ENCODE data around the gene CHI3L2.

The CHI3L2 gene

GRCh38 chr1:111227434-111227833 is at the start of gene CHI3L2:
TSS of gene CHI3L2 (plus strand) at chr1:111227713. CDS start at chr1:111227730, 17 bp downstream.
- no peaks in the 10 kb centered on the region for H3K36me3 ChIP-seq (ENCODE audit: control insufficient read depth in 5 of 5, insufficient read depth in 5 of 5, low read length in 5 of 5)
- no peak within 1 kb of the TSS for H3K27ac ChIP-seq (ENCODE audit: low read depth, low read length)
- no peaks in the 10 kb centered on the region for H3K27me3 ChIP-seq (ENCODE audit: control insufficient read depth in 5 of 5, insufficient read depth in 4 of 5, low read length in 5 of 5)
- H3K4me1 ChIP-seq (ENCODE audit: control insufficient read depth in 5 of 5, insufficient read depth in 5 of 5, low read length in 5 of 5), result peaks cover 0 to 20% (median 15%) of the 10 kb centered on the region in 5 donors
- no peak within 1 kb of the TSS for H3K4me3 ChIP-seq (ENCODE audit: low read depth in 1 of 5, low read length in 5 of 5)
- no peaks in the 10 kb centered on the region for H3K9me3 ChIP-seq (ENCODE audit: control insufficient read depth in 5 of 5, low read length in 5 of 5)
- no peak within 1 kb of the TSS for H3K9ac ChIP-seq (ENCODE audit: low read length in 5 of 5)

GRCh38 chr1:111179968-111180533 is 47.5 kb upstream of the CHI3L2 start:
- Histone ChIP-seq H3K9me3 (ENCODE audit: control insufficient read depth in 5 of 5, low read length in 5 of 5) (no peaks in the 10 kb centered on the region), H3K4me3 (ENCODE audit: low read depth in 1 of 5, low read length in 5 of 5) (no peak overlapping the region), H3K27ac (ENCODE audit: low read depth, low read length) (peak overlapping the region; percentile 59), H3K4me1 (ENCODE audit: control insufficient read depth in 5 of 5, insufficient read depth in 5 of 5, low read length in 5 of 5) (peaks cover 0 to 14% (median 2%) of the 10 kb centered on the region in 5 donors), H3K36me3 (ENCODE audit: control insufficient read depth in 5 of 5, insufficient read depth in 5 of 5, low read length in 5 of 5) (peaks cover 31 to 47% (median 44%) of the 10 kb centered on the region in 5 donors), H3K27me3 (ENCODE audit: control insufficient read depth in 5 of 5, insufficient read depth in 4 of 5, low read length in 5 of 5) (no peaks in the 10 kb centered on the region), H3K9ac (ENCODE audit: low read length in 5 of 5) (no peak overlapping the region)

GRCh38 chr1:111182052-111182451 is 45.5 kb upstream of the CHI3L2 start:
- H3K27me3 ChIP-seq (ENCODE audit: control insufficient read depth in 5 of 5, insufficient read depth in 4 of 5, low read length in 5 of 5), result no peaks in the 10 kb centered on the region
- H3K4me1 ChIP-seq (ENCODE audit: control insufficient read depth in 5 of 5, insufficient read depth in 5 of 5, low read length in 5 of 5), result peaks cover 0 to 29% (median 10%) of the 10 kb centered on the region in 5 donors
- no peak overlapping the region for H3K9ac ChIP-seq (ENCODE audit: low read length in 5 of 5)
- H3K9me3 ChIP-seq (ENCODE audit: control insufficient read depth in 5 of 5, low read length in 5 of 5), result no peaks in the 10 kb centered on the region
- no peak overlapping the region for H3K4me3 ChIP-seq (ENCODE audit: low read depth in 1 of 5, low read length in 5 of 5)
- peaks cover 33 to 49% (median 47%) of the 10 kb centered on the region in 5 donors for H3K36me3 ChIP-seq (ENCODE audit: control insufficient read depth in 5 of 5, insufficient read depth in 5 of 5, low read length in 5 of 5)
- no peak overlapping the region for H3K27ac ChIP-seq (ENCODE audit: low read depth, low read length)

GRCh38 chr1:111183308-111184069 is 44.0 kb upstream of the CHI3L2 start:
- H3K36me3 ChIP-seq (ENCODE audit: control insufficient read depth in 5 of 5, insufficient read depth in 5 of 5, low read length in 5 of 5), result peaks cover 42 to 58% (median 51%) of the 10 kb centered on the region in 5 donors
- H3K27me3 ChIP-seq (ENCODE audit: control insufficient read depth in 5 of 5, insufficient read depth in 4 of 5, low read length in 5 of 5), result no peaks in the 10 kb centered on the region
- no peak overlapping the region for H3K4me3 ChIP-seq (ENCODE audit: low read depth in 1 of 5, low read length in 5 of 5)
- H3K9me3 ChIP-seq (ENCODE audit: control insufficient read depth in 5 of 5, low read length in 5 of 5), result no peaks in the 10 kb centered on the region
- no peak overlapping the region for H3K9ac ChIP-seq (ENCODE audit: low read length in 5 of 5)
- peak overlapping the region; percentile 27 for H3K27ac ChIP-seq (ENCODE audit: low read depth, low read length)
- H3K4me1 ChIP-seq (ENCODE audit: control insufficient read depth in 5 of 5, insufficient read depth in 5 of 5, low read length in 5 of 5), result peaks cover 0 to 29% (median 10%) of the 10 kb centered on the region in 5 donors

GRCh38 chr1:111184663-111185062 is 42.9 kb upstream of the CHI3L2 start:
- Histone ChIP-seq H3K9me3 (ENCODE audit: control insufficient read depth in 5 of 5, low read length in 5 of 5) (no peaks in the 10 kb centered on the region), H3K27ac (ENCODE audit: low read depth, low read length) (peak overlapping the region; percentile 71), H3K4me1 (ENCODE audit: control insufficient read depth in 5 of 5, insufficient read depth in 5 of 5, low read length in 5 of 5) (peaks cover 0 to 29% (median 15%) of the 10 kb centered on the region in 5 donors), H3K27me3 (ENCODE audit: control insufficient read depth in 5 of 5, insufficient read depth in 4 of 5, low read length in 5 of 5) (no peaks in the 10 kb centered on the region), H3K4me3 (ENCODE audit: low read depth in 1 of 5, low read length in 5 of 5) (no peak overlapping the region), H3K9ac (ENCODE audit: low read length in 5 of 5) (no peak overlapping the region), H3K36me3 (ENCODE audit: control insufficient read depth in 5 of 5, insufficient read depth in 5 of 5, low read length in 5 of 5) (peaks cover 45 to 64% (median 58%) of the 10 kb centered on the region in 5 donors)

GRCh38 chr1:111190931-111191451 is 36.5 kb upstream of the CHI3L2 start:
- peaks cover 0 to 3% (median 0%) of the 10 kb centered on the region in 5 donors for H3K27me3 ChIP-seq (ENCODE audit: control insufficient read depth in 5 of 5, insufficient read depth in 4 of 5, low read length in 5 of 5)
- H3K4me1 ChIP-seq (ENCODE audit: control insufficient read depth in 5 of 5, insufficient read depth in 5 of 5, low read length in 5 of 5), result peaks cover 8 to 59% (median 51%) of the 10 kb centered on the region in 5 donors
- H3K9me3 ChIP-seq (ENCODE audit: control insufficient read depth in 5 of 5, low read length in 5 of 5), result no peaks in the 10 kb centered on the region
- no peak overlapping the region for H3K4me3 ChIP-seq (ENCODE audit: low read depth in 1 of 5, low read length in 5 of 5)
- peak overlapping the region; percentile 92 for H3K27ac ChIP-seq (ENCODE audit: low read depth, low read length)
- peak overlapping the region in 3 of 5 donors; percentile 66 to 75 (median 73) for H3K9ac ChIP-seq (ENCODE audit: low read length in 5 of 5)
- peaks cover 24 to 48% (median 28%) of the 10 kb centered on the region in 5 donors for H3K36me3 ChIP-seq (ENCODE audit: control insufficient read depth in 5 of 5, insufficient read depth in 5 of 5, low read length in 5 of 5)

GRCh38 chr1:111191496-111191895 is 36.0 kb upstream of the CHI3L2 start:
- Histone ChIP-seq H3K4me1 (ENCODE audit: control insufficient read depth in 5 of 5, insufficient read depth in 5 of 5, low read length in 5 of 5) (peaks cover 8 to 58% (median 46%) of the 10 kb centered on the region in 5 donors), H3K4me3 (ENCODE audit: low read depth in 1 of 5, low read length in 5 of 5) (no peak overlapping the region), H3K27ac (ENCODE audit: low read depth, low read length) (peak overlapping the region; percentile 92), H3K9ac (ENCODE audit: low read length in 5 of 5) (peak overlapping the region in 3 of 5 donors; percentile 44 to 73 (median 73)), H3K9me3 (ENCODE audit: control insufficient read depth in 5 of 5, low read length in 5 of 5) (no peaks in the 10 kb centered on the region), H3K36me3 (ENCODE audit: control insufficient read depth in 5 of 5, insufficient read depth in 5 of 5, low read length in 5 of 5) (peaks cover 22 to 48% (median 27%) of the 10 kb centered on the region in 5 donors), H3K27me3 (ENCODE audit: control insufficient read depth in 5 of 5, insufficient read depth in 4 of 5, low read length in 5 of 5) (peaks cover 0 to 3% (median 0%) of the 10 kb centered on the region in 5 donors)

GRCh38 chr1:111192074-111192473 is 35.4 kb upstream of the CHI3L2 start:
- Histone ChIP-seq H3K27ac (ENCODE audit: low read depth, low read length) (peak overlapping the region; percentile 92), H3K9ac (ENCODE audit: low read length in 5 of 5) (peak overlapping the region; percentile 23 to 73 (median 44)), H3K27me3 (ENCODE audit: control insufficient read depth in 5 of 5, insufficient read depth in 4 of 5, low read length in 5 of 5) (peaks cover 0 to 3% (median 0%) of the 10 kb centered on the region in 5 donors), H3K4me1 (ENCODE audit: control insufficient read depth in 5 of 5, insufficient read depth in 5 of 5, low read length in 5 of 5) (peaks cover 12 to 61% (median 46%) of the 10 kb centered on the region in 5 donors), H3K4me3 (ENCODE audit: low read depth in 1 of 5, low read length in 5 of 5) (peak overlapping the region in 1 of 5 donors; percentile 13), H3K36me3 (ENCODE audit: control insufficient read depth in 5 of 5, insufficient read depth in 5 of 5, low read length in 5 of 5) (peaks cover 17 to 47% (median 21%) of the 10 kb centered on the region in 5 donors), H3K9me3 (ENCODE audit: control insufficient read depth in 5 of 5, low read length in 5 of 5) (no peaks in the 10 kb centered on the region)

- H3K9me3 ChIP-seq (ENCODE audit: control insufficient read depth in 5 of 5, low read length in 5 of 5), result no peaks in the 10 kb centered on the region
- peaks cover 10 to 41% (median 15%) of the 10 kb centered on the region in 5 donors for H3K36me3 ChIP-seq (ENCODE audit: control insufficient read depth in 5 of 5, insufficient read depth in 5 of 5, low read length in 5 of 5)
- H3K4me3 ChIP-seq (ENCODE audit: low read depth in 1 of 5, low read length in 5 of 5), result peak overlapping the region in 2 of 5 donors; percentile 8 to 13
- H3K9ac ChIP-seq (ENCODE audit: low read length in 5 of 5), result peak overlapping the region; percentile 1 to 73 (median 44)
- peaks cover 0 to 3% (median 0%) of the 10 kb centered on the region in 5 donors for H3K27me3 ChIP-seq (ENCODE audit: control insufficient read depth in 5 of 5, insufficient read depth in 4 of 5, low read length in 5 of 5)
- peaks cover 12 to 69% (median 53%) of the 10 kb centered on the region in 5 donors for H3K4me1 ChIP-seq (ENCODE audit: control insufficient read depth in 5 of 5, insufficient read depth in 5 of 5, low read length in 5 of 5)
- H3K27ac ChIP-seq (ENCODE audit: low read depth, low read length), result peak overlapping the region; percentile 92
Measured at GRCh38 chr1:111192658-111193519, 34.6 kb upstream of the CHI3L2 start.
